Activated CD8-positive, alpha-beta memory T cell treated with anti-CD3 and anti-CD28 coated beads, Interleukin-2, amount 50 U/mL, for 1 hour (primary cell): Measurements from ENCODE around the gene MFAP3L.
"Not testable (repeated sequence)": the region's sequence is repeated elsewhere in the genome, so short reads cannot be mapped to it uniquely, and the experiment has no call there.

Experiments used
- DNase-seq: peaks from one replicate; pipeline ENCODE4 v3.0.0-alpha.2; 2020; ENCODE audit errors: extremely low read depth

MFAP3L gene

DNA sequence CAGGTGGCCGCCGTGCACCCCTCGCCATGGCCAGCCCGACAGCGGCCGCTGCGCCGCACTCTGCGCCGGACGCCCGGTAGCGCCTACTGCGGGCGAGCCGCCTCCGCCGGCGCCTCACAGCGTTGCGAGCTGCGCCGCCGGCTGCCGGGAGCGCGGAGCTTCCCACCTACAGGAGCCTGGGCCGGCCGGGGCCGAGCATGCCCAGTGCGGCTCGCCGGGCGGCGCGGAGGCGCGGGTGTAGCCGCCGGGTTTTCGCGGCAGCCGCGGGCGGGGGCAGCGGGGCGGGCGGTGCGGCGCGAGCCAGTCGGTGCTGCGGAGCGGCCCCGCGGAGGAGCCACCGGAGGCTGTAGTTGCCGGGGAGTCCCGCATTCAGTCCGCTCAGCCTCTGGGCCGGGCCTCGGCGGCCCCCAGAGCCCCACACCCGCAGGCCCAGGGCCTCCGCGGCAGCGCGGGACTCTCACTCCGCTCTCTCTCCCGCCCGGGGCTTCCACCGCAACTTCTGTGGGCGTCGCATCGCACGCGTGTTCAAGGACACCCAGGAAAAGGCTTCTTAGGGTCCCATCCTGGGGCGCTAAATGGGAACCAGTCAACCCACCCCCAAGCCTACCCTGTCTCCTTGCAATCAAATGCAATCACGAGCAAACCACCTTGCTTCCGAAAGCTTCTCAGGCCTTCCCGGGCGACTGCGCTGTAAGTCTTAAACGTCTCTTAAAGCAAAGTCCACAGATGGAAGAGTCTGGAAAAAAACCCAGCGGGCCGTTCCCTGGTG, at the start of gene MFAP3L:
MFAP3L (minus strand) TSS at position 143 of the 769 bp plus-strand sequence. CDS start 20,518 bp downstream, outside the sequence.
- peak; percentile 13 for DNase-seq

DNA sequence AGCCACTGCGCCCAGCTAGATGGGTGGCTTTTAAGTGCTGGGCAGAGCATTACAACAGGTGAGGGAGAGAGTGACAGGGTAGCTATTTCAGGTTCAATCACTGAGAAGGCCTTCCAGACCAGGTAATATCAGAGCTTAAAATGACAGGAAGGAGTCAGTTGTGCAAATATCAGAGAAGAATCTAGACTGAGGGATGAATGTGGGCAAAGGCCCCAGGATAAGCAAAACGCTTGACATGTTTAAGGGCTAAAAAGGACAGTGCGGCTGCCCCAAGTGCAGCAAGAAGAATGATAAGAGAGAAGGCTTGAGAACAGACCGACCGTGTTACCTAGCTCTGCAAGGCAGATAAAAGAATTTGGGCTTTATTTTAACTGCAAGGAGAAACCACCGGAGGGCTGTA, 45.0 kb upstream of the MFAP3L start:
- DNase-seq: no peak

DNA sequence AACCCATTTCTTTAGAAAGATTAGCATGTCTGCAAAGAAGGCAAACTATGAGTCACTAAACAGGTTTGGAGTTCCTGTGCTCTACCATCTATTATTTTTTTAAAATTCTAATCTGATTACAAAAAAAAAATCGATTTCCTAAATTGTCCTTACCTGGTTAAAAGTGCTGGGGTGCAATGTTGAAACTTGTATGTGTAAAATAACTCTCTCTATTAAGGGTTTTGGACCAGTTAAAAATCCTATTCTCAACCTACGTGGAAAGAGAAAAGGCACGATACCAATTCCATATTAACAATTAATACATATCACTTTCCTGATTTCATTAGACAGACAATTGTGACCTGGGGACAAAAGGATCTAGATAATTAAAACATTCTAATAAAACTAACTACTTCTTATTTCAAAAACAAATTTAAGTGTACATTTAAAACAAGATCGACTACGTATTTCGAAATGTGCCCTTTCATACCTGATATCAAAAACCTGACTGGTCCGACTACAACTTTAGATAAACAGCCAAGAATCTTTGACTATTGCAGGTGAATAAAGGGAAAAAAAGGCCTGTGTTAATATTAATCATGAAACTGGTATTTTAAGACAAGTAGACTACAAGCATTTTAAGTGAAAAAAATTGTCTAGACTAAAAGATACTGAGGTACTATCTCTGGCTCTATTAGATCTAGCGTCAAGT, 42.4 kb upstream of the MFAP3L start:
- no peak for DNase-seq

DNA sequence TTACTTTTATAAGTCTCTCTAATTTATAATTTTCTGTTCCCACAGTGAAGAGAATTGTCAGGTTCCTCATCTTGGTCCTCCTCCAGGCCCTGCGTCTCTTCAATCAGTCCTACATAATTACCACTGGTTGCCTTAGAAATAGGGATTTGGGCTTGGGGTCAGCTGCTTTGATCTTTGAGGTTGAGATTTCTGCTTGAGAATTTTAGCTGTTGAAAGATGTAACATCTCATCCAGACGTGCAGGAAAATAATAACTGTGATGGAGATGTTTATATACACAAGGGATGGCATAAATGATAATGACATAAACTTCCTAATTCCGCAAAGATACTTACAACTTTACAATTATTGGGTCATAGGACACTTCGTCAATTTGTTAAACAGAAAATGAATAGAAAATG, 33.2 kb upstream of the MFAP3L start:
- DNase-seq: no peak

DNA sequence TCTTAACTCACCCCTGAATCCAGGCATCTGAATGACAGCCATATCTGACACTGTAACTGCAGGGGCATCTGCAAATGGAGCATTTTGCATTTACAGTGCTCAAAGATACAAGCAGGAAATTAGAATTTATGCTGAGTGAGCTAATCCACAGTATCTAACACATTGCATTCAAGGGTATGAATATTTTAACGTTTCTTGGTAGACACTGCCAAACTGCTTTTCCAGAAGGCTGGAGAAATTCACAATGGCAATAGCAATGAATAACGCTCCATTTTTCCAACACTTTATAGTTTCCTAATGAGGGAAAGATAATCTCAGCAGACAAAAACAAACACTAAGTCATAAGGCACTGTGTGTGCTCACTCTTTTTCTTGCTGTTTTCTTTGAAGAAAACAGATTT, 32.6 kb upstream of the MFAP3L start:
- no peak for DNase-seq

DNA sequence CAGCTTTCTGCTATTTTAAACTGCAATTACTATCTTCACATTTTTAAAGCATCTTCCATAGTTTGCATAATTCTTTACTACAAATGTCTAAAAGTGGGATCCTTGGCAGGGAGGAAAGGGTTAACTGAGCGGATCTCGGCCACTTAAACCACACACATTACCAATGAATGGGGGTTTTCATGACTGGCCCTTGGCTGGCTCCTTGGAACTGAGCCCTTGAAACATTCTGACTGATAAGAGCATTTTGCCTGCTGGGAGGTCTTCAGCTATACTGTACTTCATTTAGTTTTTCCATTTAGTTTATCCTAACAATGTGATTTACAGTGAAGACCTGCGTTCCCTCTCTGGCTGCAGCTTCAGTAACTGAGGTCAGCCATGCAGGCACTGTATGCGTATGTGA, 31.7 kb upstream of the MFAP3L start:
- no peak for DNase-seq

DNA sequence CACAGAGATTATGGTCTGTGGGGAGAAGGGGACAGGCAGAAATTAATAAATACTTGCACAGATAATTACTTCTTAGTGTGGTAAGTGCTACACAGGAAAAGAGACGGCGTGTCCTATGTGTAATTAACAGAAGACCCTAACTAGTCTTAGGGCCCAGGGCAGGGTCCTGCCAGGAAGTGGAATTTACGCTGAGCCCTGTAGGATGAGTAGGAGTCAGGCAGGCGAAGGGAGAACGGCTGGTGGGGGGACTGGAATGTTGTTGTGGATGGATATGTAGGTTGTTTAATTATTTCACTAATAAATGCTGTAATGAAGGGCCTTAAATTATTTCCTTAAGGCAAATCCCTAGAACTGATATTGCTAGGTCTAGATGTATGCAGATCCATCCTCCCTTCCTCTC, 26.7 kb upstream of the MFAP3L start:
- DNase-seq: no peak

DNA sequence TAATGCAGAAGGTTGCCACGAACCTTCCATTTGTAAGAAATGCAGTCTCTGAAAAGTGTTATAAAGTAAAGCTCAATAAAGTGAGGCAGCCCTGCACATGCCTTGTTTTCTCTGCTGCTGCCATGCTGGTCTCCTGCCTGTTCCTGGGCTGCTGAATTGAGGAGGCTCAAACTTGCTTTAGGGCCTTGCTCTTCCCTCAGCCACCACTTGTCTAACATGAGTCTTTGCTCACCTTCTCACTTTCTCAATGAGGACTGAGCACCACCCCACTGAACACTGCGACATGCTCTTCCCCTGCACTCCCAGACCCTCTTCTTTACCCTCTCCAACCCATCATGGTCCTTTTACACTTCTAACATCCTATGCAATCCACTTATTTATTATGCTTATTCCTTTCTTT, 25.2 kb upstream of the MFAP3L start:
- no peak for DNase-seq

DNA sequence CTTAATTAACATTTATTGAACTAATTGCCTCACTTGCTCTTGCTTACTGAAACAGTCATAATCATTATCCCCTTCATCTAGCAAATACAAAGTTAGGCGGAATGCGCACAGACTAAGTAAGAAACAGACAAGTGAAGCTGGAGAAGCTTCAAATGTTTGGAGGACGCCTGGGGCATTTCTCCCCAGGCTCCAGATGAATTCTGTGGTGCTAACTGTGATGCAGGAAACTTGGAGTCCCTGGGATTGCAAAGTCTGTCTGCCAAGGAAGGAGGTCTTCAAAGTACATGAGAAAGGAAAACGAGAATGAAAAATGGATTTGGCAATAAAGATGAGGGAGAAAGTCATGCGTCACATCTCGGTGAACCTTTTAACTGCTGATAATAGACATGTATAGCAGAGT, 23.6 kb upstream of the MFAP3L start:
- no peak for DNase-seq

DNA sequence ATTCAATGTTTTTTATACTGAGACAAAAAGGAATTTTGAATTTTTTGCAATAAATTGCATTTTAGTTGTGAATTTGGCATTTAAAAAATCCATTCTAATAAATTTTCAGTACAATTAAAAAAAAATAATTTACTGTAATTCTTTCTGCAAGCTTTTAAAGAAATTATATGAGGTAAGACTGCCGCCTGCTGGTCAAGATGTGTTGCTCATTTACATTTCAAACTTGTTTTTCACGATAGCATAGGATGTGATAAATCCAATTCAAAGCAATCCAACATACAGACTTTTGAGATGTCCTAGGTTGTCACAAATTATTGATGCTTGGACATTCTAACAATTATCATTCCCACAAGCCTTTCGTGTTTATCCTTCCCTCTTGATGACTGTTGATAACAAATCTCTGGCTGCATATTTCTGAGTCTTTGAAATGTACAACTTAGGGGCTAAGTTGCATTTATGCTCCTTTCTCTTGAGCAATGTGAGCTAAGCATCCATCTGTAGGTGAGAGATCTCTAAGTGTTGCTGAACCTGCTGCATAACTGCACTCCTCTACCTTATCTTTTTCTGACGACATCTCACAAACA, 21.7 kb upstream of the MFAP3L start:
- peak; percentile 21 for DNase-seq

DNA sequence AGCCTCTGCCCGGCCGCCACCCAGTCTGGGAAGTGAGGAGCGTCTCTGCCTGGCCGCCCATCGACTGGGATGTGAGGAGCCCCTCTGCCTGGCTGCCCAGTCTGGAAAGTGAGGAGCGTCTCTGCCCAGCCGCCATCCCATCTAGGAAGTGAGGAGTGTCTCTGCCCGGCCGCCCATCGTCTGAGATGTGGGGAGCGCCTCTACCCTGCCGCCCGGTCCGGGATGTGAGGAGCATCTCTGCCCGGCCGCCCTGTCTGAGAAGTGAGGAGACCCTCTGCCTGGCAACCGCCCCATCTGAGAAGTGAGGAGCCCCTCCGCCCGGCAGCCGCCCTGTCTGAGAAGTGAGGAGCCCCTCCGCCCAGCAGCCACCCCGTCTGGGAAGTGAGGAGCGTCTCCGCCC, 20.0 kb upstream of the MFAP3L start:
- DNase-seq: not testable (repeated sequence)

DNA sequence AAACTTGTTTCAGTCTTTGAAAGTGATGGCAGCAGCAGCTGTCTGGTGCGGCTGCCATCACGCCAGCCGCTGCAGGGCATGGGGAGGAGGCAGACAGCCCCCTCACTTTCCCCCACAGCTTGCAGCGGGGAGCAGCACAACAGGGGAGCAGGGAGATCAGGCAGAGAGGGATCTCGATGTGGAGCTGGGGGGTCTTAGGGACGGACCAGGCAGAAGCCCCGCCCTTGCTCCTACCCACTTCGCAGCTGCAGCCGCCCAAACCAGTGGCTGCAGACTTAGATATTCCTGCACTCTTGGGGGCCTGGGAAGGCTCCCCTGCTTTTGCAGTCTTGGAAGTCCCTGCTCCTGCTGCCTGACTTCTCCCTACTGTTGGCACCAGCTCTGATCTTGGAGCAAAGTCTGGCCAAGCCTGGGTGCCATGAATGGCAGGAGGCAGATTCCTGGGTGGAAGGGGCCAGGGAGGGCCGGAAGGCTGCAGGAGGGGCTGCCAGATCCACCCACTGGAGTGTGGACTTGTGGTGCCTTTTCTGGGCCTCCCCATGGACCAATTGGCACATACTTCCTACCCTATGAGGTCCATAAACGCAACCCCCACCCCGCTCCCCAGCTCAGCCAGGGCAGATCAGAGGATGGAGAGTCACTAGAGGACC, 14.0 kb upstream of the MFAP3L start:
- DNase-seq: no peak

DNA sequence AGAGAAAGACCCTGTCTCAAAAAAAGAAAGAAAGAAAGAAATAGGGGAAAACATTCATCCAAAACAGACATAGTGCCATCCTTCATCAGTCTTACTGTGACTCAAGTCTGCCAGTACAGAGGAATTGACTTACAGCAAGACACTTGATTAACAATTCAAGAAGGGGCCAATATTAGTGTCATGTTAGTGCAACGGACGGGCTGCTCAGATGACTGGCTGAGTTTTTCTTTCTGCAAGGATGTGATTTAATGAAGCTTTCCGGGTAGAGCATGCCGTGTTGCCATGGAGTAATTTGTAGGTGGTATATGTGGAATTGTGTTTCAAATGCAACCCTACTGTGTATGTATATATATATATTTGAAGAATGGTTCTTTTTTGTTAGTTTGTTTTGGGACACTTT, 12.6 kb upstream of the MFAP3L start:
- no peak for DNase-seq

DNA sequence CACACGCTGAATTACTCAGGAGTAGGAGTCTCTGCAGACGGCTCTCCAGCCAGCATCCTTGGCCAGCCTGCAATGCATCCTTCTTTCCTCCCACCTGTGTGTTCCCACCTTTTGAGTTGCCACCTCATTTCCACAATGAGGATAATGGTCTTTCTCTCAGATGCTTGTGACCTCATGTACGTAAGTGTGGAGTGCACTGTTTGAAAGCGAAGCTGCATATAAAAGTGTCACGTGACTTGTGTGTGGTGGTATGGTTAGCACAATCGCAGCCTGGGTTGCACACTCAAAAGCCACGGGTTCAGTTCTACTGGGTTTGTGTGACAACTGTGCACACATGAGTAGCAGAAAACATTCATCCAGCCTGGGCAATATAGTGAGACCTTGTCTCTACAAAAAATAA, 12.0 kb upstream of the MFAP3L start:
- DNase-seq: no peak

DNA sequence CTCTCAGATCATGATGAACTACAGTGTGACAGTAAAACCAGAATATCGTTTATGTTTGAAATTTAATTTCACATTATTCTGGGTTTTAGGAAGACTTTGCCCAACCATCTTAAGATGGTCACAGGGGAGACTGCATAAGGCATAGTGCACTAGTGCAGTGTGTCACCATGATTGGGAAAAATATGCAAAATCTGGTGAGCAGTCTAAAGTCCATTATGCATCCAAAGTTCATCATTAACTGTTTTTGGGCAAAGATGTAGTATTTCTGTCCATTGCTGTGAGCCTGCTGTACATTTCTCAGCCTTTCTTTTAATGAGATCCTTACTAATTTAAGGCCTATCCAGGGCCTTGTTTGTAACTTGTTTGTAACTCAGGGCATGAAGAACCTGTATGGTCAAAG, 11.3 kb upstream of the MFAP3L start:
- no peak for DNase-seq

DNA sequence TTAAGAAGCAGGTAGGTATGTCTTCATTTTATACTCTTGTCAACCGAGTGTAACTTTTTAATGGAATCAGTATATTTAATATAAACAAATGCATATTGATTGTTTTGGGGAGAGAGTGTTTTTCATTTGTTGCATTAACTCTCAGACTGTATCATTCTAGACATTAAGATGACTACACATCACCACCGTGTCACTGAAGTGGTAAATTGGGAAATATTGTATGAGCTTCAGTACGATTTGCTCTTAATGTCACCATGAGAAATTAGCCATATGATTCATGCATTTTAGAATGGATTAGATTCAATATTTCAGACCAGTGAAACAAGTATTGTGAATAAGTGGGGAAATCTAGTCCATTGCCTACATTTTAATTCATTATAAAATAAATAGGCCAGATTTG, 9.7 kb upstream of the MFAP3L start:
- no peak for DNase-seq

DNA sequence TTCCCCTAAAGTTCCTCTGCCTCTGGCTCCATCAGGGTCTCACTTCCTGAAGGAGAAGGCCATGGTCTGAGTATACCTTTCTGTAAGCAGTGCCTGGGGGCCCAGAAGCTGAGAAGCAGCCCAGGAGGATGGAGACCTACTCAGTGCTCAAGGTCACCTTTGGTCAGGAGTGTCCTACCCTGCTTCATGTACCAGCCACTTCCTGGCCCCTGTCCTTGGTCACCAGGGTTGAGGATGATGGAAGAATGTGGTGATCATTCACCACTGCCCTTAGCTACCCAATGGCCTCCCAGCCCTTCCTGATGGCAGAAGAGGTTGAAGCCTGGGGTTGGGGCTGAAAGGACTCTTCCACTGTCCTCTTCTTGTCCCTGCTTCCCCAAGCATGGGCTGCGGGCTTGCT, 9.0 kb upstream of the MFAP3L start:
- no peak for DNase-seq

DNA sequence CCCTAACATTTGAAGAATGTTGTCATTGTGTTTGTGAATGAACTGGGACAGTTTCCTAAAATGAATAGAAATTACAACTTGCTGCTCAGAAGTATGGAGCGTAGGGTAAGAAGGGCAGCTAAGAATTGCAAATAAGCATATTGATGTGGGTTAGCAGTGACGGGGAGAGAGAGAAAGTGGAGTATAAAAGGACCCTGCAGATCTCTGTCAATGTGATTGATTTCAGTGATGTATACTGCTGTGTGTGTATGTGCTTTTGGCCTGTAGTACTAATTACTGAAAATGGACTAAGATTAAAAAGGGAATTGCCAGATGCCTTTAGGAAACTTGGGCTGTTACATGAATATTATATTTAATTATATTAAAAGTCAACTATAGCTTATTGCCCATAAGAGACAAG, 7.8 kb upstream of the MFAP3L start:
- DNase-seq: no peak

DNA sequence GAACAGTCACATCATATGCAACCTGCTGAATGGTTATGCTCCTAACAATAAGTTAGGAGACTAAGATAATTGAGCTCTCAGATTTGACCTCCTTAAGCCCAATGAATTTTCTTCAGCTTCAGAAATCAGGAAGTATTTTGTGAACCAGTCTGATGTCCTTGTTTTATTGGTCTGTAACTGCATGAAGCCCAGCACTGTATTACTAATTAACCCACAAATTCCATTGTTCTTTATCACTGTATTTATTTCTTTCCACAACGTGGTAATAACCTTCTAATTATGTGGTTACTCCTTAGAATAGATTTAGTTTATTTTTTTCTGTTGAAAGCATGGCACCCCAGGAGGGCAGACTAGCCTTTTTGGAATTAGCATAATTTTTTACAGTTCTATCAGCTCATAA, 3.9 kb upstream of the MFAP3L start:
- DNase-seq: no peak

DNA sequence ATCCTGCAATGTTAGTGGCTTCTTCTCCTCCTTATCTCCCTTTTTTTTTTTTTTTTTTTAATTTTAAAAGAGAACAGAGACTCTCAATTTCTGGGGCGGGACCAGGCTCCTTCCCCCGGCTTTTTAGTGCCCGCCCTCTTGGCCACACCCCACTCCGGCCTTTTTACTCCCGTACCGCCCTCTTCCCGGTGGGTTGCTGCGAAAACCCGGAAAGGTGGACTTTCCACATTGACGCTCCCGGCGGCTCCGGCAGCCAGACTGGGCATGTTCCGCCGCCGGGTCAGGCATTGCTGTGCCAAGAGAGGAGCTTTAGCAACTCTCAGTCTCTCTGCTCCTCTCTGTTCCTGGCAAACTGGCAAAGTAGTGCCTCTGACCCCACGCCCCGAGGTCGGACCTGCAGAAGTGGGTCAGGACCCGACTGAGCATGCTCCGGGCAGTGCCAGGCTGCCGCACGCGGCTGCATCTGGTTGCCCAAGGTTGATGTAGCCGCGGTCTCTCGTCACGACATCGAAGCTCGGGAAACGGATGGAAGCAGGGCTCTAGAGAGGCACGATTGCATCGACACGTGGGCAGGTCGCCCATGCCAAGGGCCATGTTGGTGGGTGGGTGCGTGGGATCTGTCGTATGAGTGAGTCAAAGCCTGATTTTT, 1.1 kb upstream of the MFAP3L start:
- DNase-seq: peak; percentile 60

DNA sequence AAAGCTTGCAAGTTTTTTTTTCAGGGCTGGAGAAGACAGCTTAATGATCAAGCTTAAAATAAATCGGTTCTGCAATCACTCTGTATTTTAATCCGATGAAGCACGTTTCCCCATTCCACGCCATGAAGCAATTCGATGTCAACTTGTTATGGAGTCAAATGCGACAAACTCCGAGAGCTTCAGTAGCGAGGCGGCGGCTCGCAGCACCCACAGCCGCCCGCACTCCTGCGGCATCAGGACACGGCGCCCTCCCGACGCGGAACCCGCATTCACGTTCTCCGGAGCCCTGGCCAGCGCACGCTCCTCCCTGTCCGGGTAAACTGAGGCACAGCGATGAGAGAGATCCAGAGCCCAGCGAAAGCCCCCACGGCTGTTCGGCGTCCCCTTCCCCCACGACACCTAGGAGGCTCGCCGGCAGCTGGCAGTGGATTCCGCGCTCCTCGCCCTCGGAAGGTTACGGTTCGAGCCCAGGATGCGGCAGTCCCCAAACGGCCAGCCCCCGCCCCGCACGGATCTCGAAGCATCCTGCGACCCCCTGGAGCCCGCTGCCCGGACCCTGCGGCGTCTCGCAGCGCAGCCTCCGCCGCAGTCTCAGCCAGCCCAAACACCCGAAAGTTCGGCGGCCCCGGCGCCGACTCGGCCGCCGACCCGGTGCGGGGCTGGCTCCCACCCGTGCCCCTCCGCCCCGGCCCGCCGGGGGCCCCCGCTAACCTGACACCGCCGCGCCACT, 507 bp downstream of the MFAP3L start:
- no peak for DNase-seq
